ENCODE results near the gene RAB11FIP4. TPM values are rescaled to one million over a fixed set of nuclear protein-coding genes. Genes with fewer than 3 reads are reported as not detected.

RAB11FIP4 gene
- total and polyA plus RNA-seq, 2 donors from 2014 or later: 10.0 to 32.5 TPM

DNA sequence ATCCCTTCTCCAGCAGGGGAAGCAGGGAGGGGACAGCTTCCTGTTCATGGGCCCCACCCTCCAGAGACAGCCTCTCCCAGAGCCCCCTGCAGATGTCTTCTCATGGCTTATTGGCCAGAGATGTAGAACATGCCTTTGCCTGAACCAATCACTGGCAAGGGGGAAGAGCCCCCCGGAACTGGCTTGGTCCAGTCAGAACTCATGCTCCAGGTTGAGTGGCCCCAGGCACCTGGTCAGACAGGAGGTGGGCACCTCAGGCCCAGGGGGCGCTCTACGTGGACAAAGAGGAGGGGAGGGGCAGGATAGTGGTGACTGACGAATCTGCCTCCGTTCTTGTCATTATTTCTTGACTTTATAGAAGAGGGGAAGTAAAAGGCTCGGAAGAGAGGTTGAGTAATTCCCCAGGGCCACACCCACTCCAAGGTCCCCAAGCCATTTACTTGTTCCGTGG lies 23.6 kb downstream of the RAB11FIP4 start:
- Histone ChIP-seq H3K9me3 (ENCODE audit: control insufficient read depth in 2 of 3, insufficient read depth in 1 of 3, low read length in 3 of 3) (no peaks in the 10 kb centered on the region), H3K9ac (ENCODE audit: low read length in 3 of 3) (no peak overlapping the region), H3K27ac (ENCODE audit: low read depth in 2 of 2, low read length in 2 of 2) (no peak overlapping the region), H3K4me1 (ENCODE audit: control insufficient read depth in 2 of 3, insufficient read depth in 2 of 3, low read depth in 1 of 3, low read length in 3 of 3) (no peaks in the 10 kb centered on the region), H3K27me3 (ENCODE audit: control insufficient read depth, insufficient read depth, low read length) (no peaks in the 10 kb centered on the region), H3K4me3 (ENCODE audit: low read length in 3 of 3) (no peak overlapping the region), H3K36me3 (ENCODE audit: control insufficient read depth in 2 of 3, insufficient read depth in 3 of 3, low read length in 3 of 3) (no peaks in the 10 kb centered on the region)
- intact Hi-C loops (cut with DNase I): no loop called here
- TF ChIP-seq, protein P1, sequence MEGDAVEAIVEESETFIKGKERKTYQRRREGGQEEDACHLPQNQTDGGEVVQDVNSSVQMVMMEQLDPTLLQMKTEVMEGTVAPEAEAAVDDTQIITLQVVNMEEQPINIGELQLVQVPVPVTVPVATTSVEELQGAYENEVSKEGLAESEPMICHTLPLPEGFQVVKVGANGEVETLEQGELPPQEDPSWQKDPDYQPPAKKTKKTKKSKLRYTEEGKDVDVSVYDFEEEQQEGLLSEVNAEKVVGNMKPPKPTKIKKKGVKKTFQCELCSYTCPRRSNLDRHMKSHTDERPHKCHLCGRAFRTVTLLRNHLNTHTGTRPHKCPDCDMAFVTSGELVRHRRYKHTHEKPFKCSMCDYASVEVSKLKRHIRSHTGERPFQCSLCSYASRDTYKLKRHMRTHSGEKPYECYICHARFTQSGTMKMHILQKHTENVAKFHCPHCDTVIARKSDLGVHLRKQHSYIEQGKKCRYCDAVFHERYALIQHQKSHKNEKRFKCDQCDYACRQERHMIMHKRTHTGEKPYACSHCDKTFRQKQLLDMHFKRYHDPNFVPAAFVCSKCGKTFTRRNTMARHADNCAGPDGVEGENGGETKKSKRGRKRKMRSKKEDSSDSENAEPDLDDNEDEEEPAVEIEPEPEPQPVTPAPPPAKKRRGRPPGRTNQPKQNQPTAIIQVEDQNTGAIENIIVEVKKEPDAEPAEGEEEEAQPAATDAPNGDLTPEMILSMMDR (IDR thresholded peaks at IDR 0.05; ENCODE audit: borderline replicate concordance, extremely low read depth, insufficient read depth): no peak
- DNase-seq (peak in 1 of 5 donors; percentile 66), FAIRE-seq (no peak)

DNA sequence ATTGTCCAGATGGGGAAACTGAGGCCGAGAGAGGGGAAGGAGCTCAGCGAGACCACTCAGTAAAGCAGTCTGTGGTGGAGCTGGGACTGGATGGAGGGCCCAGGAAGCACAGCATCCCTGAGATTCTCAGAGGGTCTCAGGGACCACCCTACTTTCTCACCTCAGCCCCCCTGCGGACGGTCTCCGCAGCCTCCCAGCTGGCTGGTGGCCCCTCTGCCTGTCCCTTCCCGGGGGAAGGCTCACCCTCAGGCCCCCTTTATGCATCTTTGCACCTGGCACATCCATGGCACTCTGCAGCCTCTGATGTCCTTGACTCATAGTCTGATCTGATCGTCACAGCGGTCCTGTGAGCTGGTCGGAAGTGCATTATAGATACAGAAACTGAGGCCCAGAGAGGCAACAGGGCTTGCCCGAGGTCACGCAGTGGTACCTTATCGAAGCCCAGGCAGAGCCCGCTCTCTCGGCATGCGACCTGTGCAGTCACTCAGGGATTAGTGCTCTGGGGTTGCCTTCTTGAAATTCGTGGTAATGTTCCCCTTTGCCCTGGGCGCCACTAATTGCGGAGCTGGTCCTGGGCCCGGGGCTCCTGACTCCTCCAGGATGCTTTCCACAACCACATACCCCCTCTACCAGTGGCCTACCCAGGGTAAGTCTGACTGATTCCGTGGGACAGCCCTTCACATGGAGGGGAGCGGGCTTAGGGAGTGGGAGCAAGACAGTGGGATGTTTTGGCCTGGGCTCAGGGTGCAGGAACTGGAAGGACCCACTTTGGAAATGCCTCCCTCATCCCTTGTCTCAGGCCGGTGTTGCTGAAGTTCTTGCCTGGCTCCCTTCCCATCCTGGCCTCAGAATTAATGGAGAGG lies 24.4 kb downstream of the RAB11FIP4 start:
- DNase-seq: peak in 1 of 5 donors; percentile 61
- Histone ChIP-seq H3K4me1 (ENCODE audit: control insufficient read depth in 2 of 3, insufficient read depth in 2 of 3, low read depth in 1 of 3, low read length in 3 of 3) (no peaks in the 10 kb centered on the region), H3K9ac (ENCODE audit: low read length in 3 of 3) (no peak overlapping the region), H3K27me3 (ENCODE audit: control insufficient read depth, insufficient read depth, low read length) (no peaks in the 10 kb centered on the region), H3K36me3 (ENCODE audit: control insufficient read depth in 2 of 3, insufficient read depth in 3 of 3, low read length in 3 of 3) (no peaks in the 10 kb centered on the region), H3K9me3 (ENCODE audit: control insufficient read depth in 2 of 3, insufficient read depth in 1 of 3, low read length in 3 of 3) (no peaks in the 10 kb centered on the region), H3K27ac (ENCODE audit: low read depth in 2 of 2, low read length in 2 of 2) (no peak overlapping the region), H3K4me3 (ENCODE audit: low read length in 3 of 3) (no peak overlapping the region)
- no peak for FAIRE-seq
- TF ChIP-seq, protein P1 (IDR thresholded peaks at IDR 0.05; ENCODE audit: borderline replicate concordance, extremely low read depth, insufficient read depth): no peak
- intact Hi-C loops (cut with DNase I): no loop called here

DNA sequence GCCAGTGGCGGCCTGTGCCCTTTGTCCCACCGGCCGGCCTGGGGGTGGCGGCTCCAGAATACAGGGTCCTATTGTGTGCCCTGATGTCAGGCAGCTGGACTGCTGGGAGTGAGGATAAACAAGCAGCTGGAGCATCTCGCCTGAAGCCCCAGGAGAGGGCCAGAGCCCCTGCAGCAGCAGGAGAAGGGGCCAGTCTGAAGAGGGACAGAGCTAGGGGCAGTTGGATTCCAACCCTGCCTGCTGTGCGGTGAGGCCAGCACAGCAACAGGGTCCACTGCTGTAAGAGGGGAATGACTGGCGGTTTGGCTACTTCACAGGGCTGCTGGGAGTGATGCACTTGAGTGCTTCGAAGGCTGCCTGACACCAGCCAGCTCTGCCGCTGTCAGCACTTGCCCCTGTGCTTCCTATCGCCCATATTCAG lies 25.0 kb downstream of the RAB11FIP4 start:
- no peaks in the 10 kb centered on the region for H3K4me1 ChIP-seq (ENCODE audit: control insufficient read depth in 2 of 3, insufficient read depth in 2 of 3, low read depth in 1 of 3, low read length in 3 of 3)
- H3K9me3 ChIP-seq (ENCODE audit: control insufficient read depth in 2 of 3, insufficient read depth in 1 of 3, low read length in 3 of 3): no peaks in the 10 kb centered on the region
- H3K9ac ChIP-seq (ENCODE audit: low read length in 3 of 3): no peak overlapping the region
- H3K27me3 ChIP-seq (ENCODE audit: control insufficient read depth, insufficient read depth, low read length): no peaks in the 10 kb centered on the region
- no peaks in the 10 kb centered on the region for H3K36me3 ChIP-seq (ENCODE audit: control insufficient read depth in 2 of 3, insufficient read depth in 3 of 3, low read length in 3 of 3)
- no peak for FAIRE-seq
- TF ChIP-seq, protein P1 (IDR thresholded peaks at IDR 0.05; ENCODE audit: borderline replicate concordance, extremely low read depth, insufficient read depth): no peak
- peak in 4 of 5 donors; percentile 33 to 77 (median 48) for DNase-seq
- H3K4me3 ChIP-seq (ENCODE audit: low read length in 3 of 3): no peak overlapping the region
- no peak overlapping the region for H3K27ac ChIP-seq (ENCODE audit: low read depth in 2 of 2, low read length in 2 of 2)
- intact Hi-C loops (cut with DNase I): no loop called here

Data from kidney (tissue), 14 donors.